PC-9 (cell line): Measurements from ENCODE around the gene LRMDA.

Source experiments
- CTCF ChIP-seq: fragments of 200-600 bp; sonication (generic); conservative IDR thresholded peaks from 2 replicates; pipeline ENCODE4 v1.6.1; 2017; ENCODE audit warnings: mixed run types, antibody characterized with exemption, mild to moderate bottlenecking, moderate library complexity
- EZH2 ChIP-seq: fragments of 200-600 bp; sonication (generic); IDR thresholded peaks from 2 replicates; pipeline ENCODE4 v1.8.0; 2017; ENCODE audit warnings: antibody characterized with exemption, low read depth

- TF ChIP-seq CTCF (no peak), EZH2 (no peak)
These were observed 773.9 kb downstream of the LRMDA start for GRCh38 chr10:76205361-76205760.
